HG03064 (cell line): ENCODE measurements around the gene SCAF8.
A peak's percentile ranks its signal among the peaks of the same experiment; 100 is the strongest.
"Not testable (repeated sequence)": the region's sequence is repeated elsewhere in the genome, so short reads cannot be mapped to it uniquely, and the experiment has no call there.

ENCODE experiments used
- ATAC-seq: cut with Tn5 transposase; IDR thresholded peaks from one replicate; pipeline ENCODE4 v1.9.1; 2021; ENCODE audit warnings: low read depth; ENCODE audit not compliant: unreplicated experiment

The SCAF8 gene

DNA sequence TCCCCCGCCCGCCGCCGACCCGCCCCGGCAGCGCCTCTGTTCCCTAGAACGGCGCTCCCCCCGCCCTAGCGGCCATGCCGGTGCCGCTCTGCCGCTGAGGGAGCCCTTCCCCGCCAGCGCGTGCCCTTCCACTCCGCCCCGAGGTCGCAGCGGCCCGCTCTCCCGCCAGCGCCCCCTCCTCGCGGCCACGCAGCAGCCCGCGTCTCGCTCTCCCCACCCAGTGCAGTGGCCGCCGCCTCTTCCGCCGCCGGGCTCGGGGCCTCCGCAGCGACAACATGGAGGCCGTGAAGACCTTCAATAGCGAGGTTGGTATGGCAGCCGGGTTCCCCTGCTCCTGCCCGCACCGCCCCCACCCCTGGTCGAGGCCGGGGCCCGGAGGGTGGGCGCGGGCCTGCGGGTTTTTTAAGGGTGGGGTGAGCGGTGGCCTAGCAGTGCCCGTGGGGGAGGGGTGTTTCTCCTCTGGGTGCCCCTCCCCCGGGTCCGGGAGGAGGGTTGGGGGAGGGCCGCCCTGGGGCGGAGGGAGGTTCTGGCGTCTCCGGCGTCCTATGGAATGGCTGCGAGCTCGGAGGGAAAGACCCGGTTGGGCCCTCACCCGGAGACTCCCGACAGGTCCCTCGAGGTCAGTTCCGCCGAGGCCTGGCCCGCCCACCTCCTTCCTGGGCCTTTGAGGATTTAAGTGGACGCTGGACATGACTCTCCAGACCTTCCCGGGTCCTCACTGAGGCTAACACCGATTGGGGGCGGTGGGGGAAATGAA lies 588 bp downstream of the SCAF8 start:
- peak; percentile 75 for ATAC-seq

DNA sequence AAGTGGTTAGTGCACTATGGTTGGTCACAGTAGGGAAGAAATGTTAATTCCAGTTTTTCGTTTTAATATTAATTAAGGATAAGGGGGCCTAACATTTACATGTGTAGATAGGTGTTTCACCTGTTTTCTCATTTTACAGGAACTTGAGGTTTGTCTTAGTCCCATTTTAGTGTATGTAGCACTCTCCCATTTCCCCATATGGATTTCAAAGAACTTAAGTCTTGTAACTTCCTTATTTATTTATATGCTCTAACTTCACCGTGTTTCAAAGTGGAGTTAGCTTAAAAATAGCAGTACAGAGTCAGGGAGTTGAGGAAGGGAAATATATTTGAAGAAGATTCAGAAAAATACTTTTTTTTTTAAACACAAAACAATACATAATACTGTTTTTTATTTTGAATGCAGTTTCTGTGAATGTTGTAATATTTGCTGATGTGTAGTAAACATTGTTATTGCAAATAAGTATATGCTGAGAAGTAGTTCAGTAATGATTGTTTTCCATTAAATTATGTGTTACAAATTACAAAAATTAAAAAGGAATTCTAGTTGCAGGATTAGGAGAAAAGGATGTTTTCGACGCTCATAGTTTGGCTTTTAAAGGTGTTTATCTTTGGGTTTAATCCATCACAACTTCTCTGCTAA lies 3.5 kb downstream of the SCAF8 start:
- no peak for ATAC-seq

DNA sequence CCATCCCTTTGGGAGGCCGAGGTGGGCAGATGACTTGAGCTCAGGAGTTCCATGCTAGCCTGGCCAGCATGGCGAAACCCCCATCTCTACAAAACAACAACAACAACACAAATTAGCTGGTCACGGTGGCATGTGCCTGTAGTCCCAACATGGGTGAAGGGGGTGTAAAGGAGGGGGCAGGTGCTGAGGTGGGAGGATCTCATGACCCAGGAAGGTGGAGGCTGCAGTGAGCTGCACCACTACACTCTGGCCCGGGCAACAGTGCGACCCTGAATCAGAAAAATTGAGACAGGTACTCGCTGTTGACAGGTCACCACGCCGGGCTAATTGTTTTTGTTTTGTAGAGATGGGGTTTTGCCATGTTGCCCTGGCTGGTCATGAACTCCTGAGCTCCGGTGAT lies 4.2 kb downstream of the SCAF8 start:
- ATAC-seq: no peak

DNA sequence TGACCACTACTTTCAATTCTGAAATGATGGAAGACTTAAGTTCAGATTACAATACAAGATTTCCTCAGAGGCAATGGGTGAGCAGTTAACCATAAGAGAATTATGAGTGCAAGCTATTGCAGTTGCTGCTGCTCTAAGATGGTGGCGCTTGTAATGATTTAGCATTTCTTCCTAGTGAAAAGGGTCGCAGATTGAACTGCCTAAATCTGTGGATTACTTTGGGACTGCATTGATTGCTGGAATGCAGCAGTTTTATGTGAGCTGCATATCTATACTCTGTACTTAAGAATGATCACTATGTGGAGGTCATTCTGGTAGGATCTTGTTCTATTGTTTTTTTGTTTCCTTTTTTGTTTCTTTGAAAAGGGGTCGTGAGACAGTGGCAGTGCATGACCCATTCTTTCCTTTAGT lies 5.3 kb downstream of the SCAF8 start:
- no peak for ATAC-seq

DNA sequence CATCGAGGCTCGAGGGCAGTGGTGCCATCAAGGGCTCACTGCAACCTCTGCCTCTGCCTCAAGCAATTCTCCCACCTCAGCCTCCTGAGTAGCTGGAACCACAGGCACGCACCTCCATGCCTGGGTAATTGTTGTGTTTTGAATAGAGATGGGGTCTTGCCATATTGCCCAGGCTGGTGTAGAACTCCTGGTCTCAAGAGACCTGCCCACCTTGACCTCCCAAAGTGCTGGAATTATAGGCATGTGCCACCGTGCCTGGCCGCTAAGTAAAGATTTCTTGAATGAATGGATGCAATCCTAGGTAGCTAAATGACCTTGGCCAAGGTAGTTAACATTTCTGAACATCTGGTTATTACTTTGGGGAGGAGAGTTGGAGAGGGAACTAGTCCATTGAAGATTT lies 7.4 kb downstream of the SCAF8 start:
- no peak for ATAC-seq

DNA sequence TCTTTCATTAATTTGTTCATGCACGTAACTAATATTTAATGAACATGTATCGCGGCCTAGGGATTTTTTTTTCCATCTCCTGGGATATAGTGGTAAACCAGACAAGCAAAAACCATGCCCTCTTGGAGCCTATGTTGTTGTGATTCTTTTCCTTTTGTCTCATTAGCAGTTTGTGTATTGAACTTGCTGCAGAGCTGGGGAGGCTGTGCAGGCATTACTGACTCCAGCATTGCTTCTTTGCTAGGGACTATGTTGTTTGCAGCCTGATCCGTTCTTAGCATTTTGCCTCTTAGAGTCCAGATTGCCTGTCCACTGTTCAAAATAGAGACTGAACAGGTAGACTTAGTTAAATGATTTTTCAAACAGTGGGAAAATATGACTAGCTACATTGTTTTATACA lies 9.7 kb downstream of the SCAF8 start:
- ATAC-seq: no peak

DNA sequence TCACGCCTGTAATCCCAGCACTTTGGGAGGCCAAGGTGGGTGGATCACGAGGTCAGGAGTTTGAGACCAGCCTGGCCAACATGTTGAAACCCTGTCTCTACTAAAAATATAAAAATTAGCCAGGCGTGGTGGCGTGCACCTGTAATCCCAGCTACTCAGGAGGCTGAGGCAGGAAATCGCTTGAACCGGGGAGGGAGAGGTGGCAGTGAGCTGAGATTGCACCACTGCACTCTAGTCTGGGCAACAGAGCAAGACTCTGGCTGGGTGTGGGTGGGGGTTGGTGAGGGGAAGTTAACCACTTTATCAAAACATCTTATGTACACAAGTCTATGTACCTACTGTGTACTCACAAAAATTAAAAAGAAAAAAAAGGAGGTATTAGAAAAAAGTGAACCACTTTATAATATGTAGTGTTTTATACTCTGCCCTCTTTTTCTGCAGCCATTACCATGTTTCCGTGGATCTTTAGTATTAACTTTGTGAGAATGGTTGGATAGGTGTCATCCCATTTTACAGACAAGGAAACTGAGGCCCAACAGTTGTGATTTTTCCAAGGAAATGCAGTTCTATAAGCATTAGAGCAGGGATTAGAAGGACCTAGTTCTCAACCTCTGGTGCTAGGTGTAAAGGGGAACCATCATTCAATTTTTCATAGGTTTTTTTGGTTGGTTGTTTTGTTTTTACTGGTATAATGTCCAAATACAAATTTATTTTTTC lies 11.0 kb downstream of the SCAF8 start:
- ATAC-seq: not testable (repeated sequence)

DNA sequence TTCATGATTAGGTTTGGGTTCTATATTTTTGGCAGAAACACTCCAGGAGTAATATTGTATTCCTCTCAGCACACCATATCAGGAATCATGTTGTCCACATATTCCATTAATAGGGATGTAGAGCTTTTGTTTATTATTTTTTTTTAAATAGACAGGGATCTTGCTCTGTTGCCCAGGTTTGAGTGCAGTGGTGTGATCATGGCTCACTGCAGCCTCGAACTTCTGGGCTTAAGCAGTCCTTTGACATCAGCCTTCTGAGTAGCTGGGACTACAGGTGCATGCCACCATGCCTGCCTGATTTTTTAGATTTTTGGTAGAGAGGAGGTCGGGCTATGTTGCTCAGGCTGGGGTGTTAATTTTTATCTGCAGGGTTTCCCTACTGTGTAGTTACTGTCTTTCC lies 12.0 kb downstream of the SCAF8 start:
- no peak for ATAC-seq

DNA sequence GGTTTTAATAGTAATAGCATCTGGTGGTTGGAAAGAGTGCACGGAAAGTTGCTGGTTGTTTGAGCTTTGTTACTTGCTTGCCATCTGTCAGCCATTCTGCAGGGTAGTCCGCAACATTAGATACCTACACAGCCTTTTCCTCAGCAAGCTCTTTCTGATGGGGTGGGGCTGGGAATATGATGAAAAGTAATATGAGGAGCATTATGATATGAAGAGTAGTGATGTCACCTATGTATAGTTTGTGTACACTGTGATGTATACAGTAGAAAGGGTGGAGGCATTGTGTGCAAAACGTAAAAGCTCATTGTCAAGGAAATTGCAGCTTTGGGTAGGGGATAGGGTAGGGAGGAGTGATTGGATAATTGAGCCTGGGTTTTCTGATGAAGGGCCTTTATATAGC lies 16.1 kb downstream of the SCAF8 start:
- no peak for ATAC-seq

DNA sequence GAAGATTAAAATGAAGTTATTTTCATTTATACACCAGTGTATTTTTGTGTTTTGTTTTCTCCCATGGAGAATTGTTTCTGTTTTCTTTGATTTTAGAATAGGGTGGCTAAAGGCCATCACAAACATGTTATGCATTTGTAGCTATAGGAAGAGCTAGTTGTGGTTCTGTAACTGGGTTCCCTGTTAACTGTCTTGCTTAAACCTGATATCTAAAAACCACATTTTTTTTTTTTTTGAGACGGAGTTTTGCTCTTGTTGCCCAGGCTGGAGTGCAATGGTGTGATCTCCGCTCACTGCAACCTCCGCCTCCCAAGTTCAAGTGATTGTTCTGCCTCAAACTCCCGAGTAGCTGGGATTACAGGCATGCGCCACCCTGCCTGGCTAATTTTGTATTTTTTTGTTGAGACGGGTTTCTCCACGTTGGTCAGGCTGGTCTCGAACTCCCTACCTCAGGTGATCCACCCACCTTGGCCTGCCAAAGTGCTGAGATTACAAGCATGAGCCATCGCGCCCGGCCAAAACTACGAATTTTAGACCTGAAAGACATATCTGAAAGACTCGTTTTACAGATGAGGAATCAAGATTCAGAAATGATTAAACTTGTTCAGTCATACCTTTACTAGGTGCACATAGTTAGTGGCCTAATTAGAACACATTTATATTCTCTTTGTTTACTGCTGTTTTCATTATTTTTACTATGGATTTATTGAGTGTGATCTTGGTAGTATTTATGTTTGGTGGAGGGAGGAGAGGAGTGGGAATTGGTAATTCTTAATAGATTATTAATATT lies 18.0 kb downstream of the SCAF8 start:
- no peak for ATAC-seq

DNA sequence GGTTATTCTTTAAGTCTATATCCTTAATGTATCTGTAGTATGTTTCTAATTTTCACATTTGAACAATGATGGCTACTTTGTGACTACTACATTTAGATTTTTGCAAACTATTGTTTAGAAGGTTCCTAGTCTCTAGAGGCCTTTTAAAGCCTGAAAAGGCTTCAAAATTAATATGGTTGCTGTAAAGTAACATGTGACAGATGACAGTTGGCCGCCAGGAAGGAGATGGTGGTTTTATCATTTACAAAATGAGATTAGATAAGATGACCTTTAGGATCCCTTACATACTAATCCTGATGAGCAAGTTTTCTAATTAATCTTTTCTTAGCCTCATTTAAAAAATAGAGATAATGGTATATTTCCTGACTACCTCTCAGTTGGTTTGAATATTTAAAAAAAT lies 18.8 kb downstream of the SCAF8 start:
- ATAC-seq: no peak

DNA sequence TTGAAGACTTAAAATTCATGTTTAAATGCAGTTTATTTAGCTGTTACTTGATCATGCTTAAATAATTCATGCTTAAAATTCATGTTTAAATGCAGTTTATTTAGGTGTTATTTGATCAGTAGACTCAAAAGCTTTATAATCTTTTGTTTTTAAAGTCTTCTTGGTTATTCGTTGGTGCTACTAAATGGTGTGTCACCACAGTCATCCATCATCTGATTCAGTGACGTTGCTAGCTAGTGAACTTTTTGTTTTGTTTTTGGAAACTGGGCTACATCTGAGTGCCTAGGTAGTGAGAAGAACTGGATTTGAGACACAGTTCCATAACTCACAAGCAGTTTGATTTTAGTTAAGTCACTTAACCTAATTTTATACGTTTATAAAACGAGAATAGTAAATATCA lies 20.9 kb downstream of the SCAF8 start:
- ATAC-seq: no peak

DNA sequence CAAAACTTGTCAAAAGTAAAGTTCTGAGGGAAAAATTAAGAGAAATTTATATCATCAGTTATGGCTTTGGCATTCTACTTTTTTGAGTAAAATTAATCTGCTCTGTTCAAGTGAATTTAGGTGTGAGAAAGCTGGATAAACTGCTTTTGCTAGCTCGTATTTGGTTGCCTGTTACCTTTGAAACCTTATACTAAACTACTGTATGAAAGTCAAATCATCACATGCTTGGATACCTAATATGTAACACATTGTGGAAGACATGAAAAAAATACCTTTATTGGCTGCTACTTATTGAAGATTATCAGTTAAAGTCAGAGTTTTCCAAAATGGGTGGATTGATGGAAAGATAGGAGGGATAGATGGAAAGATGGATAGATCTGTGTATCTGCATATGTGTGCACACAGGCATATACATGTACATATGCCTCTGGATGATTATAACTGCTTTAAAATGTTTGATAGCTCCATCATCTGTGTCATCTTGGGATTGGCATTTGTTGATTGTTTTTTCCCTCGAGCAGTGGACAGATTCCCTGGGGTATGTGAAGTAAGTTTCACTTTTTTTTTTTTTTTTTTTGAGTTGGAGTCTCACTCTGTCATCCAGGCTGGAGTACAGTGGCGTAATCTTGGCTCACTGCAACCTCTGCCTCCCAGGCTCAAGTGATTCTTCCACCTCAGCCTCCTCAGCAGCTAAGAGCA lies 24.3 kb downstream of the SCAF8 start:
- no peak for ATAC-seq

DNA sequence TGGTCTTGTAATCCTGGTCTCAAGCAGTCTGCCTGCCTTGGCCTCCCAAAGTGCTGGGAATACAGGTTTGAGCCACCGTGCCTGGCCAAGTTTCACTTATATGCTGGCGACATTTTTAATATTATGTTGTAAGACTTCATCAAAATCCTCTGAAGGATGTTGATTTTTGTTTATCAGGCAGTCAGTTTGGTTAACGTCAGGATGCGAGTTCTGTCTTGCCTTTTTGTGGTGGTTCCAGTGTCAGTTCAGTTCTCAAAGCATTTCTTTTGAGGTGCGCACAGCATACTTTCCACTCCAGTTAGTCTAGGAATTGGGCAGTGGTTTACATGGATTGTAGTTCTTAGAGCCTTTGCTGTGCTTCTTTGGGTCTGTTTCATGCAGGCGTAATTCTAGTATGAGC lies 24.9 kb downstream of the SCAF8 start:
- no peak for ATAC-seq

DNA sequence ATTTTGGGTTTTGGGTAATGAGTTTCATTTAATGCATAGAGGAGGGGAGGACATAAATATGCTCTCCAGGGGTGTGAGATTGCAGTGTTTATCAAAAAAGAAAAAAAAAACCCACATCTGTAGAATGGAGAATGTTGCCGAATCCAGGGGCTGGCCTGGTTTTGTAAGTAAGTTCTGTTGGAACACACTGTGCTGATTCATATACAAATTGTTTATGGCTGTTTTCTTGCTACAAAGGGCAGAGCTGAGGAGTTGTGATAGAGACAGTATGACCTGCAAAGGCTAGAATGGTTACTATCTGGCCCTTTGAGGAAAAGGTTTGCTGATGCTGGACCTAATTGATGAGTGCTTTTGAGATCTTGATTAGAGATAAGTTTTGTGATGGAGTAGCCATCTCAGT lies 30.4 kb downstream of the SCAF8 start:
- ATAC-seq: no peak

DNA sequence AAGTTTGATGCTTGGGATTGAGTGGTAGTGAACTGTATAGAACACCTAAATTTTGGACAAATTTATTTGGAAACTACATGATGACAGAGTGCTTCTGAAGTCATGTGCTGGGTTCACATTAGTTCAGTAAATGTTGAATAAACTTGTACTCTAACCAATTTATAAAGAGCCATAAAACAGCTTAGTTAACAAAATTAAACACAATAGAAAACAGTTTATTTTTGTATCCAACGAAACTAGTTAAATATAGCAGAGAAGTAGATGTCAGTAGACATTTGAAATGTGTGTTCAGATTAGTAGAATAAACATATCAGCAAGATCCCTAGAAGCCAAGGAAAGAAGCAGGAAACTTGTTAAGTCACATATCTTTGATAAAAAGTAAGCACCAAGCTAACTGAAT lies 32.1 kb downstream of the SCAF8 start:
- ATAC-seq: no peak

DNA sequence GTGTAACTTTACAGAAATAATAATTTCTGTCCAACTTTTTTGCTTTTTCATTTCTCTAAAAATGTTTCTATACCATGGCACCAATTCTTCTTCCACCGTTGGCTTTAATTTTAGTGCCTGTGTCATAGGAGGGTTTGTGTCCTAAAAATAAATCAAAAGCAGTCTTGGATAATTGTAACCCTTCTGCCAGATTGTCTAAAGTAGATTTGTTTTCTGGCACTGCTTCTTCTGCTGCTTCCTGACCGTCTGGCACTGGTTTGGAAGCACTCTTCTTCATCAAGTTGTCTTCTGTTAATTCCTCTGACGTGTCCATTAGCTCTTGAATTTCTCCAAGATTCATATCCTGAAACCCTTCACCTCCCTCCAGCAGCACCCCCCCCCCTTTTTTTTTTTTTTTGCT lies 33.1 kb downstream of the SCAF8 start:
- no peak for ATAC-seq

DNA sequence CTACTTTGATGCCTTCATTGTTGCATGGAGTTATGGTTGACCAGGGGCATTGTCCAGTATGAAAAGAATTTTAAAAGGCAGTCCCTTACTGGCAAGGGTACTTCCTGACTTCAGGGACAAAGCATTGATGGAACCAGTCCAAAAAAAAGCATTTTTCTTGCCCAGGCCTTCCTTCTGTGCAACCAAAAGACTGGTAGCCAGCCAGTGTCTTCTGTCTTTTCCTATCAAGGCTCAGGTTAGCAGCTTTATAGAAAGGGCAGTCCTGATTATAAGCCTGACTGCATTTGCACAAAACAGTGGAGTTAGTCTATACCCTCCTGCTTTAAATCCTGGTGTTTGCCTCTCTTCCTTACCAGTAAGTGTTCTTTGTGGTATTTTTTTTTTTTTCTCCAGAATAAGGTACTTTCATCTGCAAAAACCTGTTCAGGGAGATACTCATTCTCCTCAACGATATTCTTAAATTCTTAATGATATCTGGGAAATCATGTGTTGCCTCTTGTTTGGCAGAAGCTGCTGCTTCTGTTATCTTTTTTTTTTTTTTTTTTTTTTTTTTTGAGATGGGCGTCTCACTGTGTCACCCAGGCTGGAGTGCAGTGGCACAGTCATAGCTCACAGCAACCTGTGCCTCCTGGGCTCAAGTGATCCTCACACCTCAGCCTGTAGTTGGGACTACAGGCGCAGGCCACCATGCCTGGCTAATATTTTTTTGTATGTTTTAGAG lies 33.9 kb downstream of the SCAF8 start:
- ATAC-seq: no peak

DNA sequence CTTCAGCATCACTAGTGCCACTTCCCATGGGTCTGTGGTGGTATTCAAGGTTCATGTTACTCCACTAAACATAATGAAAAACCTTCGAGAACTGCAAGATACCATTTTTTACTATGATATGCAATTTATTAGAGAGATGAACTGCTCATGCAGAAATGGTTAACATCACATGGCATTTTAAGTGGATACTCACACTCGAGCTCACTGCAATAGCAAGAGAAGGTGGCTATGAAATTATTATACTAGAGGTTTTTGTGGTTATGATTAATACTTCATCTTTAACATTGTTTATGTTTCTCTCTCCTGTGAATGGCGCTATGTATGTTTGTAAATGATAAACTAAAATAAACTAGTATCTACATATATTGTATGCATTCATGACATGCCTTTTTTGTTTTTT lies 35.1 kb downstream of the SCAF8 start:
- no peak for ATAC-seq

DNA sequence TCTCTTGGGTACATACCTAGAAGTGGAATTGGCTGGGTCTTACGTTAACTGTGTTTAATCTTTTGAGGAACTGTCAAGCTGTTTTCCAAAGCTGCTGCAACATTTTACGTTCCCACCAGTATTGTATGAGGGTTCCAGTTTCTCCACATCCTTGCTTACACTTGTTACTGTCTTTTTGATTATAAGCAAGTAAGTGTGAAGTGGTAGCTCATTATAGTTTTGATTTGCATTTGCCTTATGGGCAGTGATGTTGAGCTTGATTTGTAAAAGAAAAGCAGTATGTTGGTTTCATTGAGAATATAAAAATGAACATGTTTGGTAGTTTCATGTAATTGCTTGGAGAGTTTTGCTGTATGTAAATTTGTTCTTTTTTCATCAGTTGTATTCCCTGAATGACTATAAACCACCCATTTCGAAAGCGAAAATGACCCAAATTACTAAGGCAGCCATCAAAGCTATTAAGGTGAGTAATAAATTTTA lies 40.4 kb downstream of the SCAF8 start:
- peak; percentile 92 for ATAC-seq
